NCI-H2196 treated with DMSO at 0.1 percent for 48 hours (cell line): ENCODE measurements around the gene MICAL3.
"Not testable (repeated sequence)": the region's sequence is repeated elsewhere in the genome, so short reads cannot be mapped to it uniquely, and the experiment has no call there.

Experiments used
- DNase-seq: peaks from one replicate; lab custom pipeline; 2025; ENCODE audit not compliant: unreplicated experiment; lab: John Stamatoyannopoulos, UW

Gene MICAL3, protein sequence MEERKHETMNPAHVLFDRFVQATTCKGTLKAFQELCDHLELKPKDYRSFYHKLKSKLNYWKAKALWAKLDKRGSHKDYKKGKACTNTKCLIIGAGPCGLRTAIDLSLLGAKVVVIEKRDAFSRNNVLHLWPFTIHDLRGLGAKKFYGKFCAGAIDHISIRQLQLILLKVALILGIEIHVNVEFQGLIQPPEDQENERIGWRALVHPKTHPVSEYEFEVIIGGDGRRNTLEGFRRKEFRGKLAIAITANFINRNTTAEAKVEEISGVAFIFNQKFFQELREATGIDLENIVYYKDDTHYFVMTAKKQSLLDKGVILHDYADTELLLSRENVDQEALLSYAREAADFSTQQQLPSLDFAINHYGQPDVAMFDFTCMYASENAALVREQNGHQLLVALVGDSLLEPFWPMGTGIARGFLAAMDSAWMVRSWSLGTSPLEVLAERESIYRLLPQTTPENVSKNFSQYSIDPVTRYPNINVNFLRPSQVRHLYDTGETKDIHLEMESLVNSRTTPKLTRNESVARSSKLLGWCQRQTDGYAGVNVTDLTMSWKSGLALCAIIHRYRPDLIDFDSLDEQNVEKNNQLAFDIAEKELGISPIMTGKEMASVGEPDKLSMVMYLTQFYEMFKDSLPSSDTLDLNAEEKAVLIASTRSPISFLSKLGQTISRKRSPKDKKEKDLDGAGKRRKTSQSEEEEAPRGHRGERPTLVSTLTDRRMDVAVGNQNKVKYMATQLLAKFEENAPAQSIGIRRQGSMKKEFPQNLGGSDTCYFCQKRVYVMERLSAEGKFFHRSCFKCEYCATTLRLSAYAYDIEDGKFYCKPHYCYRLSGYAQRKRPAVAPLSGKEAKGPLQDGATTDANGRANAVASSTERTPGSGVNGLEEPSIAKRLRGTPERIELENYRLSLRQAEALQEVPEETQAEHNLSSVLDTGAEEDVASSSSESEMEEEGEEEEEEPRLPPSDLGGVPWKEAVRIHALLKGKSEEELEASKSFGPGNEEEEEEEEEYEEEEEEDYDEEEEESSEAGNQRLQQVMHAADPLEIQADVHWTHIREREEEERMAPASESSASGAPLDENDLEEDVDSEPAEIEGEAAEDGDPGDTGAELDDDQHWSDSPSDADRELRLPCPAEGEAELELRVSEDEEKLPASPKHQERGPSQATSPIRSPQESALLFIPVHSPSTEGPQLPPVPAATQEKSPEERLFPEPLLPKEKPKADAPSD (N-terminal part only)

DNA sequence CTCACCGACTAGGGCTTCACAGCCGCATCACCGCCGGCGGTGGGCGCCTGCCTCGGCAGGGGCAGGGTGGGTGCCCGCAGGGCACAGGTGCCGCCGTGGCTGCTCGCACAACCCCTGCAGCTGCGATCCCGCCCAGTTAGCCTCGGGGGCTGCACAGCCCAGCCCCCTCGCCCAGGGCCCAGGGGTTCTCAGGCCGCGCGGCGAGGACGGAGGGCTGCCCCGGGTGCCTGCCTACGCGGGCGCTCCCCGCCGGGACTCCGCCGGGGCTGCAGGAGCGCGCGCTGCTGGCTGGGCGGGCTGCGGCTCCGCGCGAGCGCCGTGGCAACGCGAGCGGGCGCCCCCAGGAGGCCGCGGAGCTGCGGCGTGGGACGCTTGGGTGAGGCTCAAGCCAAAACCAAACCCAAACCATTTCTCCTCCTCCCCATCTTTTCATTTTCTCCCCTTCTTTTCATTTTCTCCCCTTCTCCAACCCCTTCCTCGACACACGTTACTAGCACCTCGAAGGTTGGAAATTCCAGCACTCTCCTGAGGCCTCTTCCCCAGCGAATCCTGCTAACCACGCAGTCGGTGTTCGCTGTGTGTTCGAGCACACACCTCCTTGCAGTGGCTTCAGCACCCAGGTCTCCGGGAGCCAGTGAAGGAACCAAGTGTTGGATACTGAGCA is at the start of gene MICAL3:
TSS of gene MICAL3 (minus strand) at position 286 of the 664 bp plus-strand sequence. CDS start 117,749 bp downstream, outside the sequence.
- DNase-seq, result peak; percentile 27

DNA sequence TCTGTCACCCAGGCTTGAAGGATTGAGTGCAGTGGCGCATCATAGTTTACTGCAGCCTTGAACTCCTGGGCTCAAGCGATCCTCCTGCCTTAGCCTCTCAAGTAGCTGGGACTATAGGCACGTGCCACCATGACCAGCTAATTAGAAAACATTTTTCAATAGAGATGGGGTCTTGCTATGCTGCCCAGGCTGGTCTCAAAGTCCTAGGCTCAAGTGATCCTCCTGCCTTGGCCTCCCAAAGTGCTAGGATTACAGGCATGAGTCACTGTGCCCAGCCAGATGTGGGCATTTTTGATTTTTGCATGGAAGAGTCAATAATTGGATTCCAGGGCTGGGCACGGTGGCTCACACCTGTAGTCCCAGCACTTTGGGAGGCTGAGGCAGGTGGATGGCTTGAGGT is 49.6 kb upstream of the MICAL3 start:
- not testable (repeated sequence) for DNase-seq

DNA sequence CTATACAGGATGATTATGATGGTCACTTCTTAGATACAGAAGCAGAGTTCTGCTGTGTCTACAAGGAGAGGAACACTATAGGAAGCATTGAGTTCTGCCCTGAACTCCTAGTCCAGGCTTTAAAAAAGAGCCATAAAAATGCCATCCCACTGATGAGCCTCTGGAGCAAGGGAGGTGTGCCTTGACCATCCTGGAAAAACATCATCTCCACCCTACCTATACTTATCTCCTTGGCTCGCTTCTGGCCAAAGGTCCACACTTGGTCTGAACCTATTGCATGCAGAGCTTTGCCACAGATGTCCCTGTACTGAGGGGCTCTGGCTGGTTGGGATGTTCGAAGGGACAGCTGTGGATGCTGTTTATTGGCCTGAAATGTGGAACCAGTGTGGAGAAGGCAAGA is 49.1 kb upstream of the MICAL3 start:
- DNase-seq, result no peak

DNA sequence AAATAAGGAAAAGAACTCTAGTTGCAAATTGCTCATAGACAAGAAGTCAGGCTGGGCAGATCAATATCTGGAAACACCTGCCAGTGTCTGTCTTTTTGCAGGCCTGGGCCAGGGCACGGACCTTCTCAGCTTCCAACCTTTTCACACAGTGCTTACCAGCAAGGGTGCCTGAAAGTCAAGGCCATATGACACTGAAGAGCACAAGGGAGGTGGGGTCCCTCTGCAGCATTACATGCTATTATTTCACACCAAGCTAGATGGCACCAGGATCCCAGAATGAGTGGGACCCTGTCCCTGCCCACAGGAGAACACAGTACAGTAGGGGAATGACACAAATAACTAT is 47.6 kb upstream of the MICAL3 start:
- DNase-seq, result no peak

DNA sequence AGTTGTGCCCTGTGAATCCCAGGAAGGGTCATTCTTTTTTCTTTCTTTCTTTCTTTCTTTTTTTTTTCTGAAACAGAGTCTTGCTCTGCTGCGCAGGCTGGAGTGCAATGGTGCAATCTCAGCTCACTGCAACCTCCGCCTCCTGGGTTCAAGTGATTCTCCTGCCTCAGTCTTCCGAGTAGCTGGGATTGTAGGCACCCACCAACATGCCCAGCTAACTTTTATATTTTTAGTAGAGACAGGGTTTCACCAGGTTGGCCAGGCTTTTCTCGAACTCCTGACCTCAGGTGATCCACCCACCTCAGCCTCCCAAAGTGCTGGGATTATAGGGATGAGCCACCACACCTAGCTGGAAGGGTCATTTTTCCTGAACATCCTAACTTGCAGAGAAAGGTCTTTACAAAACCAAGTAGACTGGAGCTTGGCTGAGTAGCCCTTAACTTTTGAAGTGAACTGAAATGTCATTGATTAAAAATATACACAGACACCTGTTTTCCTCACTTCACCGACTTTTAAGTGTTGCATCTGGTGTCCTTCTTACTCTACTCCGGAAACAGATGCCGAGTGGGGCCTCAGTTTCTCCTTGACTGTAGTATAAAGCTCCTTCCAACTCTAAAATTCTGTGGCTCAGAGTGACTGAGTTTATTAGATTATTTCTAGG is 47.1 kb upstream of the MICAL3 start:
- DNase-seq, result not testable (repeated sequence)

DNA sequence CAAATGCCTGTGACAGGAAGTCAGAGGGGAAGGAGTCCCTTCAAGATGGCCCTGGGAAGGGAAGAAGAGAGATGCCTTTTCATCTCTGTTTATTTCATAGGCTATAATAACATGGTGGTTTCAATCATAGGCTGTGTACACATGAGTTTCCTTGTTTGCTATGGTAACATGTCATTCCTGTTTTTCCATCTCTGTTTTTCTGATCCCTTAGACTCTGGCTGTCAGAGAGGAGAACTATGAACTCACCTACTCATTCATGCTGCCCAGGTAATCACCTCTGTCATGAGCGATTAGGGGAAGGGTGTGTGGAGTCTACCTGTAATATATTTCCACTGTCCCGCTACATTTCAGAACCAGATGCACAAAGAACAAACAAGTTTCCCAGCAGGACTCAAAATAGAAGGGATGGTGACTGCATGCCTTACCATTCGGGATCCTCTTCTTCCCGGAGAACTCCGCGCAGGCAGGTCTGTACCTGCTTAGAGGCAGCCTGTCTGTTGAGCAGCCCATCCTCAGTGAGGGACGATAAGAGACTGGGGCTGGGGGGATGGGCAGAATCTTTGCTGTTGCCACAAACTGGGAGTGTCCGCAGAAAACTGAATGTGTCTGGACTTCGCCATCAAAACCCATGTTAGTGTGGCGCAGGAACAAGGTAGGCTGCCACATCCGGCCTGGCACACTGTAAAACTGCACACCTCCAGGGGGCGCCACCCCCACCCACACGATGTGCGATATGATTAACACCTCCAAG is 46.4 kb upstream of the MICAL3 start:
- no peak for DNase-seq

DNA sequence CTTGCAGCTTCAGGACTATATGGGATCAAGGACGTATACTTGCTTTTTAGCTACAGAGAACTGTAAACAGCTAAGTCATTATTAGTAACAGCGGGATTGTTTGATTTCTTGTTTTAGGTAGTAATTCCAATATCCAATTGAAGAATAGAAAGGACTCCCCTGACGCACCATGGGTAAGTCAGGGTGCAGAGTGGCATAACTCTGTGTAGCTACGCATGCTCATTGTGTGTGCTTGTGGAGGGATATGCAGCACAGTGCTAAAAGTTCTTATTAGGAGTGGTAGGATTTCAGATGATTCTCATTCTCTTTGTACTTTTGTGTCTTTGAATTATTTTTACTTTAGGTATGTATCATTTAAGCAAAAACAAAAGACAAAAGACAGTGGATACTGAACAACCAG is 45.7 kb upstream of the MICAL3 start:
- no peak for DNase-seq

DNA sequence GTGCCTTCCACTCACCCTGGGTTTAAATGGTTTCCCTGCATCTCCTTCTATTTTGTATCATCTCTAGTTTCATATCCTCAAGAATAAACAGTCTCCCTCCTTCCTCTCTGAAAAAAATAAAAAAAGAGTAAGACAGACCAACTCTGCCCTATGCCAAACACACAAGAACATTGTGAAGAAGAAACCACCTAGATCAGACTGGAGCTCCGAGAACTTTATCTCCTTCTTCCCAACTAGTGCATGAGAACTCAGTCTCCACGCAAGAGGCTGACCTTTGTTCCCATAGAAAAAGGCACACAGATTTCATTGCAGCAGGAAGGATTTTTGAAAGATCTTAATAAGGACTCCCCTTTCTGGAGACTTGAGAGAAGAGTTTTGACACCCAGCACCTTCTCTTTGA is 44.7 kb upstream of the MICAL3 start:
- DNase-seq, result no peak

DNA sequence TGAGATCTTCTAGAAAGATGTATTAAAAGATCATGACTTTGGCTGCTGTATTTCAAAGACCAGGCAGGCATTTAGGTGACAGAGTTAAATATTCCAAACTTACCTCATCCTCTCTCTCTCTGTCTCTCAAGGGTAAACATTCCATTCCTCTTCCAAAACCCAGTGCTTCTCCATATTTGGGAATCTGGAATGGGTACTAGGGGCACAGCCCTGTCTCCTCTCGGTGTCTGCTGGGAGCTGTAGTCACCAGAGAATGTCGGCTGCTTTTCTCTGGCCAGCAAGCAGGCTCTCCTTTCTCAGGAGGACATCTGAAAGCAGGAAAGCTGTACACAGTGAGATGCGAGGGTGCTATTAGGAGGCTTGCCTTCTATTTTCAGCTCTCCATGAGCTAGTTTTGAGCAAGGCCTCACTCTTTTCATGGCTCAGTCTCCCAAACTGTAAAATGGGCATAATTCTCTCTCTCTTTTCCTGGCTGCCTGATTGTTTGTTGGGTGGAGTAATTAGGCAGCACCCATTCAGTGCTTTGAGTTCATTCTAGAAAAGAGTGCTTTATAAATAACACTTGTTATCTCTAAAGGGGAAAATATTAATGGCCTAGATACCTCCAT is 44.1 kb upstream of the MICAL3 start:
- no peak for DNase-seq

DNA sequence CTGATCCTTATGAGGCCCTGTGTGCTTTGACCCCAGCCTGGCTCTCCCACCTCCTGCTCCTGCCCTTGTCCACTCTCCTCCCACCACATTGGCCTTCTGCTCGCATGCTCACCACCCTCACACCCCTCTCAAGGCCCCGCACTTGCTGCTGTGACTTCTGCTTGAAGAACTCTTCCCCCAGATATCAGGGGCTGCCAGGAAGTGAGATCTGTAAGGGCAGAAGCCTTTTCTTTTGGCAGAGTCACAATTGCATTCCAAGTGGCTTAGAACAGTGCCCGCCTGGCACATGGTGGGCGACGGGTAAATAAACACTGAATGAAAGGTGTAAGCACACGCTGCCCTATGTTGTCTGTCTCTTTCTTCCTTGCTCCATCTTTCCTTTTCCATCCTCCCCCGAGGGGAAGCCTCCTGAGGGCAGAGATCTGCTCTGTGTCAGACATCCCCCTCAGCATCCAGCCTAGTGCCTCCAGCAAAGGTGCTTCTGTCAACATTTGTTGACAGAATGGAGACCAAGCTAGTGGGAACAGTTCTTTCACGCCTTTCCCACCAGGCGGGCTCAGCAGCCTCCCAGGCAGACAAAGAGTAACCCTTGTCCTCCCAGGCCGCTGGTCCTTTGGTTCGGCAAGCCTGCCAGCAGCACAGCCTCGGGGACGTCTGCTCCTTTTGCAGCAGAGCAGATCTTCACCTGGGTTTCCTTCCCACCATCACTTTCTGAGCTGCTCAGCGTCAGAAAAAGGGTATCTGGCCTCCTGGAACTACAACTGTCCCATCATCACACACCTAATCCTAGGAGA is 43.4 kb upstream of the MICAL3 start:
- DNase-seq, result no peak

DNA sequence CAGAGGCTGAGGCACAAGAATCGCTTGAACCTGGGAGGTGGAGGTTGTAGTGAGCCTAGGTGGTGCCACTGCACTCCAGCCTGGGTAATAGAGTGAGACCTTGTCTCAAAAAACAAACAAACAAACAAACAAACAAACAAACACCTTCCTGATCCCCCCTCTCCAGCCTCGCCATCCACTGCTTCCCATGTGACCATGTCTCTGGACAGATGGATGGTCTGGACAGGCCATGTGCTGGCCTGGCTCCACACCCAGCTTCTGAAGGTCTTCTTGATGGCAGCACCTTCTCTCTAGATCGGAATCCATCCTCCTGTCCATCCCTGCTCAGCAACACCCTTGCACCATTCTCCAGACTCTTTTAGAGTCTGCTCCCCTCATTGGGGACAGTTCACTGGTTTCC is 42.8 kb upstream of the MICAL3 start:
- DNase-seq, result no peak

DNA sequence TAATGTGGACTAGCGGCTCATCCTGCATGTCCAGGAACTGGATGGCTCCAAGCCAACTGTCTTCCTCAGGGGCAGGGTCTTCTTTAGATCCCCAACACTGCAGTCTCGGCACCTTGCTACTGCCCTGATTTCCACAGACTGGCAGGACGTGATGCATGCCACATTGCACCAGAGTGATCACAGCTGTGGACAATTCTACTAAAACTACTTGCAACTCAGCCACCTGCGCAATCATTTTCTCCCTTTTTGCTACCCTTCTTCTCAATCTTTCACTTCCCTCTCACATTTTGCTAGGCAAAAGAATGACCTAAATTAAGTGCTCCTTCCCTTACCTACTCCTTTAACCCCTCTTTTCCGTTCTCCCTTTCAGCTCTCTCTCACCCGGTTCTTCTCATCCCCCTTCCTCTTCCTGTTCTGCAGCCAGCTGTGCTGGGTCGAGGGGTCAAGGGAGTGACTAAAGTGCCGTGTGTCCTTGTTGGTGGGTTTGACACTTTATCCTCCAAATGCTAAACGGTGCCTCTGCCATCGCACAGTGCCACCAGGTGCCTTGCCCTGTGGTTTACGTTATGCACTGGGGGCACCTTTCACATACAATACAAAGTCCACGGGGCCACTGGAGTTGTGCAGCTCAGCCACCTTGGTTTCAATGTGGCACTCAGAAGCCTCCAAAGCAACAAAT is 42.0 kb upstream of the MICAL3 start:
- DNase-seq, result no peak

DNA sequence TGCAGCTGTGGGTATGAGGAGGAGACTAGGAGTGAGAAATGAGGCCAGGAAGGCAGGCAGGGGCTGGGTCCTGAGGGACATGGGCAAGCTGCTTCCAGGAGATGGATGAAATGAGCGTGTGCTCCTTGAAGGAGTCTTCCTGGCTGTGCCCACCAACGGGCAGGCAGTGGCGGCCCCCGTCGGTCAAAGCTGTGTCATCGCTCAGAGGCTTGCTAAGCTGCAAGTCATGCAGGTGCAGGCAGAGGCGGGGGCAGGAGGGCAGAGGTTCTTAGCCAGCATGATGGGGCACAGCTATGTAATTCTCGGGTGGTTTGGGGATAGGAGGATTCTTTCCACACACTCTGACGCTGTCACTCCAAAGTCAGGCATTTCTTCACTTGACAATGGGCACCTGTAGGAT is 40.9 kb upstream of the MICAL3 start:
- no peak for DNase-seq

DNA sequence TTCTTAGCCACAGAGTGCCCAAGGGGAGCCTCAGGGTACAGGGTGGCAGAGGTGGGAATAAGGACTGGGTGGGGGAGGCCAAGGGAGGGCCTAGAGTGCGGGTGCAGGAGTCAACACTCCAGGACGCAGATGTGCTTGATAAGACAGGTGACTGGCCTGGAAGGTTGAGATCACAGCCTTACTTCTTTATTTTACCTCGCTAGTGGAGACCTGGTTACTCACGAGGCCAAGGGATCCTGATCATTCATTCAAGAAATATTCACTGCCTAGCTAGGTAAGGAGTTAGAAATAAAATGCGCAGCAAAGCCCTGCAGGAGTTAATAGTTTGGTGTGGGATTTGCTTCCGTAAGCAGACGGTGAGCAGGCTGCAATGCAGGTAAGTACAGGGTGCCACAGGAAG is 40.3 kb upstream of the MICAL3 start:
- no peak for DNase-seq

DNA sequence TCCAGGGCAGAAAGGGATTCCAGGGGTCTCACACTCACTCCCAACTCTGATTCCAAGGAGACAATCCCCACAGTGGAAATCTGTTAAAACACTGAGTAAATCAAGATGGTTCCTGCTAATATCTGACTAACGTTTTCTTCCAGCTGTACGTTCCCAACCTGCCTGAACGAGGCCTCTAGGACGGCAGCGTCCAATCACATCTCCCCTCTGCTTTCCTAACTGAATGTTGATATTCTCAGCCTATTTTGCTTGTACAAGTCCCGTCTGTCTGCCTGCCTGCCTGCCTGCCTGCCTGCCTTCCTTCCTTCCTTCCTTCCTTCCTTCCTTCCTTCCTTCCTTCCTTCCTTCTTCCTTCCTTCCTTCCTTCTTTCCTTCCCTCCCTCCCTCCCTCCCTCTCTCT is 39.4 kb upstream of the MICAL3 start:
- not testable (repeated sequence) for DNase-seq

DNA sequence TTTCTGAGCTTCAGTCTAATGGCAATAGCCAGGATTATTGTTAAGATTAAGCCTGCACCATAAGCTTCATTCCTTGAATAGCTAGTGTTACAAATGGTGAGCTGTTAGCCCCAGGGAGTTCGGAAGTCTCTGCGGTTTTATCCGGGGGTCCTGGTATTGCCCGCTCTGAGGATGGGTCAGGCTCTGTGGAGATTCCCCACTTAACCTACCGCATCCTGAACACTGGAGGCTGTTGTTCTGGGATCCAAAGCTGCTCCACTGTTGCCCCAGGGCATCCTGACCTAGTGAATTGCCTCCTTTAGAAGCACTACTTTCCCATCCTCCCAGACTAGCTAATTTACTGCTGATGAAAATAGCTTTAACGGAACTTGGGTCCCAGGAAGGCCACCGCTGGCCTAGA is 38.9 kb upstream of the MICAL3 start:
- DNase-seq, result no peak

DNA sequence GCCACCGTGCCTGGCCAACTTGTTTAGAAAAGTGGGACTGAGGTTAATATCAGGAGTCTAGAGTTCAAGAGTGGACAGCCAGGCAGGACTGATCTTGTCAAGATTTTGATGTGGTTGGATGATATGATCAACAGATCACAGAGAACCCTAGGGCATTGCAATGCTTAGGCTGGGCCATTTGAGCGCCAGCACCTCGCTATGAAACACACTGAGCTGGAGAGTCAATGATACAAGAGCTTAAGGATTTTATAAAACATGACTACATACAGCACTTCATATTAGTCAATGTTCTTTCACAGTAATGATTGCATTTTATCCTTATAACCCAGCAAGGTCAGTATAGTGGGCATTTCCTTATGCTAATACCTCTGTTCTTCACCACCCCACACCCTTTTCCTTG is 38.1 kb upstream of the MICAL3 start:
- no peak for DNase-seq
